B cell (primary cell): ENCODE data around the gene PRR35. TPM values are rescaled to one million over a fixed set of nuclear protein-coding genes. Genes with fewer than 3 reads are reported as not detected.

Experiments used
- ATAC-seq: fragments of 200-7000 bp; cut with Tn5 transposase; one replicate; pipeline ENCODE4 v1.10.0; 2021; ENCODE audit warnings: low read depth, mild to moderate bottlenecking, moderate number of reproducible peaks, moderate library complexity
- CTCF ChIA-PET: fragments of 350-600 bp; sonication (Branson Sonifier 250); formaldehyde crosslinking; loops from one replicate; lab custom pipeline; 2021; ENCODE audit warnings: antibody characterized with exemption, inconsistent platforms; lab: Charles Lee
- POLR2A ChIA-PET: fragments of 350-600 bp; sonication (Branson Sonifier 250); formaldehyde crosslinking; loops from one replicate; lab custom pipeline; 2021; ENCODE audit warnings: antibody characterized with exemption; lab: Charles Lee
- DNase-seq: peaks from one replicate; pipeline ENCODE4 v3.0.0; 2013
- H2AFZ ChIP-seq: 2 replicates; pipeline ENCODE4 v1.6.1; 2012; ENCODE audit warnings: mild to moderate bottlenecking, low read depth, low read length; ENCODE audit not compliant: insufficient read depth, poor library complexity, severe bottlenecking
- H3K27ac ChIP-seq, 2 donors: 1 replicate in 1 of 2; 2 replicates in 1 of 2; pipeline ENCODE4 v1.5.1; 2012 to 2013; ENCODE audit warnings: low read length in 2 of 2, mild to moderate bottlenecking in 2 of 2, moderate library complexity in 1 of 2
- H3K27me3 ChIP-seq, 4 experiments: fragments of 200-600 bp in 1 of 4; sonication (generic) in 1 of 4; replicated peaks in 1 of 4; 1 replicate in 2 of 4; 2 replicates in 2 of 4; pipeline versions ENCODE4 v1.6.1 to v1.7.0; 2013 to 2016; ENCODE audit warnings: low read length in 3 of 4, mild to moderate bottlenecking in 2 of 4, mixed read lengths in 1 of 4, moderate library complexity in 1 of 4; ENCODE audit not compliant: insufficient read depth in 4 of 4, control insufficient read depth in 3 of 4; ENCODE audit errors: control extremely low read depth in 1 of 4
- H3K36me3 ChIP-seq, 2 experiments: replicated peaks in 1 of 2; 1 replicate in 1 of 2; 2 replicates in 1 of 2; pipeline versions ENCODE4 v1.6.1 to v1.7.1; 2013; ENCODE audit warnings: low read length in 1 of 2; ENCODE audit not compliant: insufficient read depth in 2 of 2, control insufficient read depth in 1 of 2; ENCODE audit errors: control extremely low read depth in 1 of 2, extremely low read depth in 1 of 2
- H3K4me1 ChIP-seq, 2 donors: fragments of 200-600 bp in 1 of 2; sonication (generic) in 1 of 2; 1 replicate in 1 of 2; 2 replicates in 1 of 2; pipeline versions ENCODE4 v1.5.1 to v1.6.1; 2013 to 2017; ENCODE audit warnings: low read length in 2 of 2; ENCODE audit not compliant: control insufficient read depth in 2 of 2, insufficient read depth in 2 of 2
- H3K4me2 ChIP-seq: replicated peaks from 2 replicates; pipeline ENCODE3; 2012; ENCODE audit warnings: mild to moderate bottlenecking, low read depth, low read length; ENCODE audit not compliant: poor library complexity, severe bottlenecking
- H3K4me3 ChIP-seq, 5 experiments: fragments of 200-600 bp in 1 of 5; sonication (generic) in 1 of 5; 1 replicate in 3 of 5; 2 replicates in 2 of 5; pipeline versions ENCODE4 v1.5.1 to v1.7.0; 2011 to 2016; ENCODE audit warnings: low read length in 4 of 5, mild to moderate bottlenecking in 4 of 5, low read depth in 2 of 5, control low read depth in 1 of 5, moderate library complexity in 1 of 5; ENCODE audit not compliant: insufficient read depth in 1 of 5; ENCODE audit errors: control extremely low read depth in 1 of 5, extremely low read depth in 1 of 5
- H3K79me2 ChIP-seq: fragments of 200-600 bp; sonication (generic); one replicate; pipeline ENCODE4 v1.6.0; 2016; ENCODE audit warnings: low read length; ENCODE audit not compliant: control insufficient read depth, insufficient read depth
- H3K9ac ChIP-seq: fragments of 200-600 bp; sonication (generic); 2 replicates; pipeline ENCODE4 v1.6.1; 2017; ENCODE audit warnings: mild to moderate bottlenecking, low read length, moderate library complexity
- H3K9me3 ChIP-seq, 3 donors: one replicate each; pipeline versions ENCODE4 v1.6.1 to v1.7.1; 2013; ENCODE audit warnings: low read length in 2 of 3; ENCODE audit not compliant: control insufficient read depth in 2 of 3, insufficient read depth in 1 of 3; ENCODE audit errors: control extremely low read depth in 1 of 3
- H4K20me1 ChIP-seq: 2 replicates; pipeline ENCODE4 v1.6.0; 2012; ENCODE audit warnings: mild to moderate bottlenecking, low read length; ENCODE audit not compliant: insufficient read depth, control insufficient read depth, poor library complexity, severe bottlenecking
- H3K27ac Mint-ChIP-seq: one replicate; pipeline ENCODE4 v1.8.0; 2021; ENCODE audit warnings: mixed read lengths
- H3K27me3 Mint-ChIP-seq: one replicate; pipeline ENCODE4 v1.8.0; 2021; ENCODE audit warnings: mixed read lengths
- H3K4me1 Mint-ChIP-seq: one replicate; pipeline ENCODE4 v1.8.0; 2021; ENCODE audit warnings: mixed read lengths
- H3K4me3 Mint-ChIP-seq: one replicate; pipeline ENCODE4 v1.8.0; 2021; ENCODE audit warnings: mixed read lengths
- H3K9me3 Mint-ChIP-seq: one replicate; pipeline ENCODE4 v1.8.0; 2022; ENCODE audit warnings: mixed read lengths; ENCODE audit not compliant: insufficient read depth
- EZH2 ChIP-seq: IDR thresholded peaks from 2 replicates; pipeline ENCODE4 v1.6.1; 2012; ENCODE audit warnings: borderline replicate concordance, low read depth, mild to moderate bottlenecking, moderate library complexity, low read length; ENCODE audit not compliant: insufficient read depth, poor library complexity, severe bottlenecking
- WGBS: methylation state at CpG from one replicate; pipeline ENCODE4 v1.1.5; 2013; ENCODE audit warnings: missing lambda C conversion rate; ENCODE audit not compliant: insufficient coverage; 5-methylcytosine and 5-hydroxymethylcytosine counted together
- intact Hi-C: fragments of 100-400 bp; cut with micrococcal nuclease; formaldehyde crosslinking; loops from one replicate; pipeline ENCODE4 v1.10.0; 2022
- polyA plus RNA-seq: library from polyadenylated mRNA; depleted of rRNA; stranded (reverse); fragments of >200 nt; gene quantifications from 2 replicates; pipeline ENCODE4 v1.2.3, GENCODE V29; 2012
- total RNA-seq, 2 donors: library from RNA; stranded (reverse); fragments of 120-200 nt in 1 of 2; gene quantifications; 1 replicate in 1 of 2; 2 replicates in 1 of 2; pipeline versions ENCODE4 v1.2.3 to v1.2.4, GENCODE V29; 2013 to 2022
- TF ChIP-seq, protein P1 (sequence below): fragments of 200-600 bp; IDR thresholded peaks from one replicate; pipeline ENCODE4 v1.8.0; 2022; ENCODE audit warnings: antibody characterized with exemption, mild to moderate bottlenecking

The PRR35 gene
- total and polyA plus RNA-seq, 2 donors (not counting 1 experiment from before 2014, with no cell fraction given) = not detected

DNA sequence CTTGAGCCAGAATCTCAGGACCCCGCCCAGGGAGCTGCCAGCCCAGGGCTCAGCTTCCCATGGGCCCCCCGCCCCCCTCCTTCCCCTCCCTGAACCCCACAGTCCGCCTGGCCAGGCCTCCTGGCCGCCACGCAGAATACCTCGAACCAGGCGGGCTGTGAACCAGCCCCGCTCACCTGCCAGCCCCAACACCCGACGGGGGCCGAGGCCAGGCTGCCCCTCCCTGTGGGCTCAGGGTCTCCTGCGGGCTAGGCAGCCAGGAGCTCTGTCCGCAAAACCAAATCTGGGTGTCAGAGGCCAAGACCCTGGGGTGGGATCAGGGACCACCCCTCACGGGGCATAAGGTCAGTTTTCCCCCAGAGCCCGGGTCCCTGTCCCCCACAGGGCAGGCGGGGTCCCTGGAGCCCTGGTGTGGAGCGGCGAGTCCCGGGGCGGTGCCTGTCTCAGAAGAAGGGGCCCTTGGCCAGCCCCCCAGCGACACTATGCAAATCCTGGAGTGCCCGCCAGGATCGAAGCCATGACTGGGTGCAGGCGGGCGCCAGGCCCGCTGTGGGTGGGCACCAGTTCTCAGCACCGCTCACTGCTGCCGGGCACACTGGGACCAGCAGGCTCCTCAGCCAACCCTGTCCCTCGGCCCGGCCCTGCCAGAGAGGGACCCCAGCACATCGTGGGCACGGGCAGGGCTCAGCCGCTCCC, 6.4 kb upstream of the PRR35 start:
- Mint-ChIP-seq H3K27me3 (peaks cover 4% of the 10 kb centered on the region), H3K27ac (no peak overlapping the region), H3K4me1 (no peaks in the 10 kb centered on the region), H3K4me3 (no peak overlapping the region), H3K9me3 (no peaks in the 10 kb centered on the region)
- DNase-seq (no peak), ATAC-seq (no peak)
- TF ChIP-seq, protein P1, sequence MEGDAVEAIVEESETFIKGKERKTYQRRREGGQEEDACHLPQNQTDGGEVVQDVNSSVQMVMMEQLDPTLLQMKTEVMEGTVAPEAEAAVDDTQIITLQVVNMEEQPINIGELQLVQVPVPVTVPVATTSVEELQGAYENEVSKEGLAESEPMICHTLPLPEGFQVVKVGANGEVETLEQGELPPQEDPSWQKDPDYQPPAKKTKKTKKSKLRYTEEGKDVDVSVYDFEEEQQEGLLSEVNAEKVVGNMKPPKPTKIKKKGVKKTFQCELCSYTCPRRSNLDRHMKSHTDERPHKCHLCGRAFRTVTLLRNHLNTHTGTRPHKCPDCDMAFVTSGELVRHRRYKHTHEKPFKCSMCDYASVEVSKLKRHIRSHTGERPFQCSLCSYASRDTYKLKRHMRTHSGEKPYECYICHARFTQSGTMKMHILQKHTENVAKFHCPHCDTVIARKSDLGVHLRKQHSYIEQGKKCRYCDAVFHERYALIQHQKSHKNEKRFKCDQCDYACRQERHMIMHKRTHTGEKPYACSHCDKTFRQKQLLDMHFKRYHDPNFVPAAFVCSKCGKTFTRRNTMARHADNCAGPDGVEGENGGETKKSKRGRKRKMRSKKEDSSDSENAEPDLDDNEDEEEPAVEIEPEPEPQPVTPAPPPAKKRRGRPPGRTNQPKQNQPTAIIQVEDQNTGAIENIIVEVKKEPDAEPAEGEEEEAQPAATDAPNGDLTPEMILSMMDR = no peak
- TF ChIP-seq EZH2 = no peak
- Histone ChIP-seq H3K9ac (no peak overlapping the region), H3K4me2 (no peak overlapping the region), H3K36me3 (peaks cover 0 to 8% of the 10 kb centered on the region in 2 experiments), H3K27ac (no peak overlapping the region), H3K9me3 (peaks cover 0 to 2% (median 0%) of the 10 kb centered on the region in 3 donors), H2AFZ (no peak overlapping the region), H3K79me2 (no peaks in the 10 kb centered on the region), H4K20me1 (no peaks in the 10 kb centered on the region), H3K4me3 (no peak overlapping the region), H3K4me1 (no peaks in the 10 kb centered on the region), H3K27me3 (peaks cover 0 to 10% (median 2%) of the 10 kb centered on the region in 4 experiments)
- intact Hi-C loops = no loop called here
- POLR2A ChIA-PET = no interaction called here
- CTCF ChIA-PET = no interaction called here
- WGBS = 95% methylated on average over 31 of the region's 33 CpGs

DNA sequence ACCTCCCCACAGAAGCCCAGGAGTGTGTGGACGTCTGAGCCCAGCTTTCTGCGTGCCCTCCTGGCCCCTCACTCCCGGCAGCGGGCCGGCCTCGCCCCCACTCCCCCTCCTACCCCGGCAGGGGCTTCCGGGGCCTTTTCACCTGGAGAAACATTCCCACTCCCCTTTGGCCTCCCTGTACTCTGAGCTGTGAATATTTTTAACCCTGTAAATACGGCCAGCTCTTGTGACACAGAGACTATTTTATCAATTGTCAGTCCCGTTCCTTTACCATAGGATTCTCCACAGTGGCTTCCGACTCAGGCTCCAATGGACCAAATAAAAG, 5.9 kb upstream of the PRR35 start:
- Histone ChIP-seq H3K4me3 (no peak overlapping the region), H2AFZ (no peak overlapping the region), H3K27me3 (peaks cover 0 to 16% (median 3%) of the 10 kb centered on the region in 4 experiments), H3K9me3 (peaks cover 0 to 2% (median 0%) of the 10 kb centered on the region in 3 donors), H4K20me1 (no peaks in the 10 kb centered on the region), H3K4me1 (peaks cover 0 to under 1% of the 10 kb centered on the region in 2 donors), H3K4me2 (no peak overlapping the region), H3K79me2 (no peaks in the 10 kb centered on the region), H3K27ac (no peak overlapping the region), H3K9ac (no peak overlapping the region), H3K36me3 (peaks cover 0 to 8% of the 10 kb centered on the region in 2 experiments)
- DNase-seq (no peak), ATAC-seq (no peak)
- ChIA-PET CTCF (no interaction called here), POLR2A (no interaction called here)
- Mint-ChIP-seq H3K27ac (no peak overlapping the region), H3K27me3 (peaks cover 4% of the 10 kb centered on the region), H3K4me1 (no peaks in the 10 kb centered on the region), H3K4me3 (no peak overlapping the region), H3K9me3 (no peaks in the 10 kb centered on the region)
- WGBS = 95% methylated on average over 11 of the region's 11 CpGs
- intact Hi-C loops = no loop called here
- TF ChIP-seq, protein P1 = no peak
